ENCODE data around the gene PIEZO2.

Gene PIEZO2

GRCh38 chr18:10787293-10787901 lies 362.0 kb downstream of the PIEZO2 start:
- DNase-seq (ENCODE audit: low read depth), result peak; percentile 52

DNA sequence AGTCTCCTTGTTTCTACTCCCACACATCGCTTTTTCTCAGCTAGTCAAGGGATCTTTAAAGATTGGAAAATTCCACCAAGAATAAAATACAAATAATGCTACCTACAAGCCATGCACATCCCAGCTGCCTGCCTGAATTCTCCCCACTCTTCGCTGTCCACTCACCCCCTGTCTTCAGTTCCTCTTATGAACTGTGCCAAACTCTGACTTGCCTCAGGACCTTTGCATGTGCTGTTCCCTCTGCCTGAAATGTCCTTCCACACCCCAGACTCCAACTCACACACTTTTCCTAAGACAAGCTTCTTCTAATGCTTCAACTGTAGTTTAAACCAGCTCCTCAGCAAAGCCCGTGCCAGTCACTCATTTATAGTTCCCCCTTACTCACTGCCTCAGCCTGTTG lies 363.6 kb downstream of the PIEZO2 start:
- DNase-seq (ENCODE audit: low read depth), result no peak

GRCh38 chr18:10784596-10785202 lies 364.7 kb downstream of the PIEZO2 start:
- no peak for DNase-seq (ENCODE audit: low read depth)

DNA sequence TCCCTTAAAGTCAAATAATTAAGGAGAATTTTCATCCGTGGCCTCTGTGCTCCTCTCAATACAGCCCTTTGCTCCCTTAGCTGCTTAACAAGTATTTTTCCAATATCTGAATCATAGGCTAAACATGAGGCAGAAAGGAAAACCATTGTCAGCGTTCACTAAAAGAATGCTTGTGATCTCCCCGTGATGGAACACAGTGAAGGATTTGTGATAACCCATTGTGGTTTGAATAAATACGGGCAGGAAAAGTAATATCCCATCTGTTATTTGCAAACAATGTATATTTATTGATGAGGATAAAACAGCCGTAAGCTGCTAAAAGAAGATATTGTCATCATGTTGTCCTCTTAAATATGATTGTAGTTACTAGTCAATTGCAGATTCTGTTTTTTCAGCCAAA lies 365.4 kb downstream of the PIEZO2 start:
- no peak for DNase-seq (ENCODE audit: low read depth)

DNA sequence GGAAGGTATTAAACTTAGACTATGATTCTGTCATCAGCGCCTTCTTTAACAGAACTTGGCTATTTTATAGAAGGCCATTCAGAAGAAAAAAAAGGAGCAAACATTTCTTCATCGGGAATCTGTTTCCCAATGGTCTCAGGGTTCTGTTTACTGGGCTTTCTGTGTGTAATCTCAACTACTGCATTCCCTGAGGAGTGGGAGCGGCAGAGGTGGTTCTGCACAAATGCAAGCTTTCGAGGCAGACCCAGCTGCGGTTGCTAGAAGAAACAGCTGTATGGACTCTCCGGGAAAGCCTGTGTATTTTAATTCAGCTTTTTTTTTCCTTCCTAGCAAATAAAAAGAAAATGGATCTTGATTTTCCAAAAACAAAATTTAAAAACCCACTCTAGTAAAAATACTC lies 372.9 kb downstream of the PIEZO2 start:
- no peak for DNase-seq (ENCODE audit: low read depth)

DNA sequence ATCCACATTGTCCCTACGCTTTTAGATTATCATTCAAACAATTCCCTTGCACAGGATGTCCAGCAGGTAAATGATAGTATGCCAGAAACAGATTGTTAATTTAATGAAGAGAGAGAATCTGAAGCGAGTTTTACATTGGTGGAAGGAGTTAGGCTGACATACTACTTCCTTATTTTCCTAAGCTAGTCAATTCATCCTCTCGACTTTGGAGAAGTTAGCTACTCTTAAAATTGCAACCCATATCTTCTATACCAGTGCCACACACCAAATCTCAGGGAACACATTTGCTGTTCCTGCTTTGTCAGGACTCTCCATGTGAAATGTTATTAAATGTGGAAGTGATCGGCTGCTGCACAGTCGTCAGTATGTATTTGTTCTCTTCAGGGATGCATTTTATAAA lies 374.3 kb downstream of the PIEZO2 start:
- DNase-seq (ENCODE audit: low read depth), result no peak

DNA sequence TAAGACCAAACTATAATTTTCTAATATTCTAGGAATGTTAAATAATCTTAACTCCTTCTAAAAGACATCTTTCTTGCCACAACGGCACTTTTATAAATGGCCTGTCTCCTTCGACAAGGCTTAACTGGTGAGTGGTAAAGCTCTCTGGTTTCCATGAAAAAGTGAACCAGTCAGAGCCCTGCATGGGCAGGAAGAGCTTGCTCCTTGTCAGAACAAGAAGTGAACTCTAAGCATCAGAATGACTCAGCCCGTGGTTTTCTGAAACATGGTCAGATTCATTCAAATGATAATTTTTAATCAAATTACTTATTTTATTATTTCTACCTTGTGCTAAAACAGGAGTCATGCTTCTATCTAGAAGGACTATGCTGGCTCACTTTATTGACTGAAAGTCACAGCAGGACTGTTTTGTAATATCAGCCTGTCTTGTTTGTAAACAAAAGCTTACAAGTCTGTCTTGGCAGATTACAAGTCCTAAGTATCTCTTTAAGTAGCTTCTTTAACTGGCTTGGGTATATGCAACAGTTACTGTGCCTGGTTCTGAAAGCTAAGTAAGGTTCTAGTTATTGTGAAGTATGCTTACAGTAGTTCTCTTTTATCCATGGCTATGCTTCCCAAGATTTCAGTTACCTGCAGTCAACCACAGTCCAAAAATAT lies 378.2 kb downstream of the PIEZO2 start:
- no peak for DNase-seq (ENCODE audit: low read depth)

- DNase-seq (ENCODE audit: low read depth), result no peak
Observed at GRCh38 chr18:10770264-10770663, 379.1 kb downstream of the PIEZO2 start.

DNA sequence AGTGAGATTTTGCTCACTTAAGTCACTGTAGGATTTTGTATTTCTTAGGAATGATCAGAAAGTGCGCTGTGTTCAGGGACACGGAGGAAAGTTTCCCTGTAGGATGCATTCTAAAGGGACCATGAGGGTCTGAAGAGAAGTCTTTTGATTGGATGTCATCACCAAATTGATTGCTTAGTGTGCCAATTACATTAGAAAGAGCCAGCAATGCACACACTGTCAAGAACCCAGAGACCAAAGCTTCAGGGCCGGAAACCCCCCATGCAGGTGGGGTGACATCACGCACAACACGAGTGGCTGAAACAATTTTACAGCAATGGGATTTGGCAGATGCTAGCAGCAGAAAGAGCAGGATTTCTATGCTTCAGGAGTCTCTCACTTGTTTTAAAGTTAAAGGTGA lies 381.1 kb downstream of the PIEZO2 start:
- no peak for DNase-seq (ENCODE audit: low read depth)

GRCh38 chr18:10767658-10768057 lies 381.7 kb downstream of the PIEZO2 start:
- no peak for DNase-seq (ENCODE audit: low read depth)

DNA sequence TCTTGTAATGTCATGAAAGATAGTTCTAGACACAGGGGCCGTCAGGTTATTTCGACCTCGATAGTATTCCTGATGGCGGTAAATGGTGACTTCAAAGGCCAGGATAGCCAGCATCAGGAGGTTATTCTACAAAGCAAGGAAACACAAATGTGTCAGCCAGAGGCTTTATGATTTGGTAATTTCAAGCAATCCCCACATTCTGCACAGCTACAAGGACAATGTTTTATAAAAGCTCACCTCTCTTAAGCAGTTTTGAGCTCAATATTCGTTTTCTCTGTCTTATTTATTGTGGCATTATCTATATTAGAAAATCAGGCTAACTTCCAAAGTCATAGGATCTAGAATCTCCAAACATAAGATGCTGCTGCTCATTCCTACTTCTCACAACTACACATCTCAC lies 388.4 kb downstream of the PIEZO2 start:
- no peak for DNase-seq (ENCODE audit: low read depth)

GRCh38 chr18:10759241-10759640 lies 390.1 kb downstream of the PIEZO2 start:
- DNase-seq (ENCODE audit: low read depth), result no peak

DNA sequence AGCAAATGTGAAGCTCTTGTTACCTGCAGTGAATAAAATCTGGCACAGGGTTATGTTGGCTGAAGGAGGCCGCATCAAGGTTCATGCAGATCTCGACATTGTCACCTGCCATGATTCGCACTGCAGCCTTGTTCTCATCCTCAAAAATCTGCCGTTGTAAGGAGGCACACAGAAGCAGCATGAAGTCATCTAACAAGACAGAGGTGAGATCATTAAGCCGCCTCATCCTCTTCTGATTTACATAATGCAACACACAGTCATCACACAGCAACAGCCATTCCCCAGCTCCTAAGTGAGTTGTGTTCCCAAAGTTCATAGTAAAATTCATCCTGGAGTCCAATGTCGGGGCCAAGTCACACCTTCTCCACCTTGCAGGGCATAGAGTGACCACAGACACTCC lies 391.4 kb downstream of the PIEZO2 start:
- DNase-seq (ENCODE audit: low read depth), result no peak

DNA sequence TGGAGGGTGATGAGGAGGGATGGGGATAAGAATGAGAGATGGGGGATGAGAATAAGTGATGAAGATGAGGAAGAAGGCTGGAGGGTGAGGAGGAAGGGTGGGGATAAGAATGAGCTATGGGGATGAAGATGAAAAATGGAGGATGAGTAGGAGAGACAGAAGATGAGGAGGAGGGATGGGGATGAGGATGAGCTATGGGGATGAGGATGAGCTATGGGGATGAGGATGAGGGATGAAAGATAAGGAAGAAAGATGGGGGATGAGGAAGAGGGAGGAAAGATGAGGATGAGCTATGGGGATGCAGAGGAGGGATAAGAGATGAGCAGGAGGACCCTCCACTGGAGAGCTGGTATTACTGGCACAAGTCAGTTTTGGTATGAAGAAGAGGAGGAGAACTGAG lies 392.0 kb downstream of the PIEZO2 start:
- no peak for DNase-seq (ENCODE audit: low read depth)

DNA sequence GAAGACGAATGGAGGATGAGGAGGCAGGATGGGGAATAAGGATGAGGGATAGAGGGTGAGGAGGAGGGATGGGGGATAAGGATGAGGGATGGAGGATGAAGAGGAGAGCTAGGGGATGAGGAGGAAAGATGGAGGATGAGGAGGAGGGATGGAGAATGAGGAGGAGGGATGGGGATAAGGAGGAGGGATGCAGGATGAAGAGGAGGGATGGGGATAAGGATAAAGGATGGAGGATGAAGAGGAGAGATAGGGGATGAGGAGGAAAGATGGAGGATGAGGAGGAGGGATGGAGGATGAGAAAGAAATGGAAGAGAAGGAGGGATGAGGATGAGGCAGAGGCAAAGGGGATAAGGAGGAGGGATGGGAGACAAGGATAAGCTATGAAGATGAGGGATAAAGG lies 393.5 kb downstream of the PIEZO2 start:
- DNase-seq (ENCODE audit: low read depth), result no peak

DNA sequence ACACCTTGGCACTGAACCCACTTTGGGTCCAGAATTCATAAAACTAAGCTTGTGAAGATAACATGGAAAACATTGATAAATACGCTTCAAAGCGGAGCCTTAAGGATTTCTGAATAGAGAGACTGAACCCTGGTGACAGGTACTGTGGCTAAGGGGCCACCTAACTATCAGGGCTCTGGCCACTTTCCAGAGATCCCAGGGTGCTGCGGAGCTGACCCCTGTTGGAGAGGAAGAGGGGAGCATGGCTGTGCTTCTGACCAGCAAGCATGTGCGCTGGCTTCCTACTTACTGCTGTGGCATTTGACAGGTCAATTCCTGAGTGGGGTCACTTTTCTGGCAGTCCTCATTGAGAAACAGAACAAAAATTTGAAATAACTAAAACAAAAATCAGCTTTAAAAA lies 395.2 kb downstream of the PIEZO2 start:
- DNase-seq (ENCODE audit: low read depth), result no peak

- DNase-seq (ENCODE audit: low read depth), result no peak
Observed at GRCh38 chr18:10752382-10752781, 397.0 kb downstream of the PIEZO2 start.

GRCh38 chr18:10751653-10752052 lies 397.7 kb downstream of the PIEZO2 start:
- no peak for DNase-seq (ENCODE audit: low read depth)

- no peak for DNase-seq (ENCODE audit: low read depth)
Observed at GRCh38 chr18:10750191-10751035, 399.0 kb downstream of the PIEZO2 start.

GRCh38 chr18:10748641-10749040 lies 400.7 kb downstream of the PIEZO2 start:
- no peak for DNase-seq (ENCODE audit: low read depth)

DNA sequence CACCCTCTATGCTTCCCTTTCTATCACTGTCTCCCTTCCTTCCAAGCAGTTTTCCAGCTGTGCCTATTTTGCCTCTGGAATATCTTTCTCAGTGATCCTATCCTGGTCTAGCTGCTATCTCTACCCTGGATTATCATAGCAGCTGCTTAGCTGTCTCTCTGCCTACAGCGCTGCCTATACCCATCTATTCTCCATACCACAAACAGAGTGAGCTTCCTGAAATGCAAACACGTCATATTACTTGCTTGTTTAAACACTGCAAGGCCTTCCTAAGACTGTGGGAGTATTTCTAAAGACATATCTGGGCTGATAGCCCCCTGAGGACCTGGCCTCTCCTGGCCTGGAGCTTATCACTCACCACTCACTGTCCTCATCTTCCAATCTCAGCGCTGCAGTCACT lies 403.4 kb downstream of the PIEZO2 start:
- no peak for DNase-seq (ENCODE audit: low read depth)

GRCh38 chr18:10745219-10745618 lies 404.1 kb downstream of the PIEZO2 start:
- DNase-seq (ENCODE audit: low read depth), result no peak

DNA sequence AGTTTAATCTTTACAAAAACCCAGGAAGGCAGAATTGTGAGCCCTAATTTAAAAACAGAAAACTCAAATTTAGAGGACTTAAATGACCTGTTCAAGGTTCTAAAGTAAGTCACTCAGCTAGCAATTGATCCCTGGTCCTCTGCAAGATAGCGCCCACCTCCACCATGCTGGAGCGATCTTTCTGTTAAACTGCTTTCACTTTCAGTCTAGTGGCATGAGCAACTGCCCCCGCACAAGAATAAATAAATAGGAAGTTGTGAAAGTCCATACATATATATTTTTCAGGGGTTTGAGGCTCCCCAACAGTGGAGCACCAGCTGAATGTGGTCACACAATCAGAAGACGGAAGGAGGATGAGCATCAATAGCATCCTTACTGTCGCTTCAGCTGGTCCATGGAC lies 405.6 kb downstream of the PIEZO2 start:
- no peak for DNase-seq (ENCODE audit: low read depth)

Measured in HS-27A (cell line).